IPS DF 19.7 (cell line): Measurements from ENCODE around the gene MCC.

Source experiments
- DNase-seq: peaks from one replicate; pipeline ENCODE4 v3.0.0-alpha.2; 2013; ENCODE audit warnings: low read depth, low spot score

MCC gene

DNA sequence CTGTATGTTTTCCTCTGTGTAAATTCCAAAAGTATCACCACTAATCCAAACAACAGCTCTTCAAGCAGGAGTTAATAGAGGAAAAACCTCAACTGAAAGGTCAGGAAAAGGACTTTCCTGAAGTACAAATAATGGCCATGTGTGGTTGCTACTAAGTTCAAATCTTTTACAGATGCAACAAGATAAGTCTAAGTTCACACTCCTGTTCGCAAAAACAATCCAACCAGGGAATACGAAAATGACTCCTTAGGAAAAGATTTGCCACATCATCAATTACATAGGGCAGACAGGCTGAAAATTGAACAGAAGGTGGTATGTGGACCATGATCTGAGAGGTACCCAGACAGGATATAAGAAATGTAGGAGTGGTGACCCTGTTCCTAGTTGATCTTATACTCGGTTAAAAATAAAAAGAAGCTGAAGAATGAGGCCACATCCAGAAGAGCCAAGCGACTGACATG is 263.6 kb downstream of the MCC start:
- no peak for DNase-seq

DNA sequence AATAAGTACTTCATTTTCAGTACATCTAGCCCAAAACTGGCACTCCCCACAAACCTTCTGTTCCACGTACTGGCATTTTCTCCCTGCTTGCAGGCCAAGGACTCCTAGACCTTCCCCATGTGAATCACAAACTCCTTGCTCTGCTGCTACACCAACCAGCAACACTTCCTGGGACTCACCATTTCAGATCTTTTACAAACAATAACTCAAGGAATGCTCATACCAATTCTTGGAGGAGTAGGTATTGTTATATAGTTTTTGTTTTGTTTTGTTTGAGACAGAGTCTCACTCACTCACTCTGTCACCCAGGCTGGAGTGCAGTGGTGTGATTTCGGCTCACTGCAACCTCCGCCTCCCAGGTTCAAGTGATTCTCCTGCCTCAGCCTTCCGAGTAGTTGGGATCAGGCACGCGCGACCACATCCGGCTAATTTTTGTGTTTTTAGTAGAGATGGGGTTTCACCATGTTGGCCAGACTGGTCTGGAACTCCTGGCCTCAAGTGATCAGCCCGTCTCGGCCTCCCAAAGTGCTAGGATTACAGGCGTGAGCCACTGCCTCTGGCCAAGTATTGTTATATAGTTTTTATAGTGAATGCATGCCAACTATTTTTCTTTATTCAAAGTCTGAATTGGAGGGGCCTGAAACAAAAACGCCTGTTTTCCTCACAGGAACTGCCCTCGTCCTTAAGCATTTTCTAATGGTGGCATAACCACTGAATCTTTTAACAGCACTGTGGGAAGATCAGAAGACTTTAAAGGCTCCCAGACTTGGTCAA is 264.2 kb downstream of the MCC start:
- no peak for DNase-seq

DNA sequence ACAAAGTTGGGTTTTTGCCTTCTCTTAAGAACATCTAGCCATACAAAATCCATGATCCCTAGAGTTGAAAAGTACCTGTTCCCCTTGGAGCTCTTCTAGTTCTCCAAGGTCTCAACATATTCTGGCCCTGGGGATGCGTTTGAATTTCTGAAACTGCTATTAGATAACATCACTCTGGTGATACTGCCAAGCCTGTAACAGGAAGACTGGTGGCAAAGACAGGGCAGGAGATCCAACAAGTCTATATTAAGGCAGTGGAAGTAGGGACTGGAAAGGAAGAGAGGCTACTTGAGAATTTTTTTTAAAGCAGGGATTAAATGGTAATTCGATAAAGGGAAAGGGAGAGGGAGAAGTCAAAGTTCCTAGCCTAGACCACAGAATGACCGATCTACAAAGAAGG is 264.9 kb downstream of the MCC start:
- DNase-seq: no peak

DNA sequence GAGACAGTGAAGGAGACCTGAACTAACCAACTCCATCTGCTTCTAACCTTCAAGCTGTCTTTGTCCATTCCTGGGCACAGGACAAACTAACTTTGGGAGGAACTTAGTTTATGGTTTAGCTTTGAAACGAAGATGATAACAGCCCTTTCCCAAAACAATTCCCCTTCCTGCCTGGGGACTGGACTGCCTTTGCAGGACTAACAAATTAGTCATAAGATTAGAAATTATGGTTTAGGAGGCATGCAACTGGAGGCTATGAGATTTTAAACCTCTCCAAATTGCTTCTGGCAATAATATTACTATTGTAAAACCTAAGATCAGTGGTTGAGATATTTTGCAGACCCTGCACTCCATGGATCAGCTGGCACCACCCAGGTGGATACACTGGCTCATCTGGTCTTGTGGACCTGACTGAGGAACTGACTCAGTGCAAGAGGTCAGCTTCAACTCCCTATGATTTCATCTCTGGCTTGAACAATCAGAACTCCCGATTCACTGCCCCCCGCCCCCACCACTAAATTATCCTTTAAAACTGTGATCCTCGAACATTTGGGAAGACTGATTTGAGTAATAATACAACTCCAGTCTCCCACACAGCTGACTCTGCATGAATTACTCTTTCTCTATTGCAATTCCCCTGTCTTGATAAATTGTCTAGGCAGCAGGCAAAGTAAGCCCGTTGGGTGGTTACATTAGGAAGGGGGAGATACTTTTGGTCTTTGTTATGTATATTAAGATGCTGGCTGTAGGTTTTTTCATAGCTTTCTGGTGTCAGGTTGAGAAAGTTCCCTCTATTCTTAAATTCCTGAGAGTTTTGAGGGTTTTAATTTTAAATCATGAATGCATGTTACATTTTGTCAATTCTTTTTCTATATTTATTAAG is 266.7 kb downstream of the MCC start:
- DNase-seq: no peak

DNA sequence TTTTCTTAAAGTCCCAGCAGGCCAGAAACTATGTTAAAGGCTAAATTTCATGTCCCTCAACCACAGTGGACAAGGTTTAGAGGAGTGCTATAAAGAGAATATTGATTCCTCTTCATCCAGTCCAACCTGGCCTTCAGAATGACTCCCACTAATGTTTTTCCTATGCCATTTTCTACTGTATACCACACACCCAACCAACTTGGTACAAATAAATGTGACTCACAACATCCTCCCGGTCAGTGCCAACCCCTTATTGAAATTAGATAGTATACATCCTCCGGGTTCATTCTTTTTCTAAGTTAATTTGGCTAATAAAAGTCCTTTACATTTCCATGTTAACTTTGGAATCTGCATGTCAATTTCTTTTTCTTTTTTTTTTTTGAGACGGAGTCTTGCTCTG is 268.6 kb downstream of the MCC start:
- no peak for DNase-seq

DNA sequence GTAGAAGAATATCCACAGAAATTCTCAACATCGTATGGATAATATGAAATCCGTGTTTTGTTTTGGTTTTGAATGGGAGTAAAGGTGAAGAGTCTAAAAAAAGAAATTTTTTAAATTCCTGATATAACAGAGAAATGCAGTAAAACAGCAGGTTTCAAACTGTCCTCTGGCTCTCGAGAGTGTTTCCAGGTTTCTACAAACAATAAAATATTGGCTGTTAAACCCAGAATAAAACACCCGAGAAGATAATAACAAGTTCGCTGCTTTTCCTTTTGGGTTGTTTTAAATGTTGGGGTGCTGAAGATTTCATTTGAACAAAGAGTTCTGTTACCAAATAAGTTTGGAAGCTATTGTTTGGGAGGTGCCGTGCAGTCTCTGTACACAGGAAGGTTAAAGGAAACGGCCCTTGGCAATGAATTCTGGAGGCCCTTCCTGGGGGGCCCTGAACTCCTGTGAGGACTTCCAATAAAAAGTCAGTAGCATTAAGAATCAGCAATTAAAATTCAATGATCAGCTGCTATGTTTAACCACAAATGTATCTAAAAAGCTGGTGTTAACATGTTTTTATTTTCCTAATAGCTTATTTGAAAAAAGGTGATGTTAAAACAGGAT is 269.2 kb downstream of the MCC start:
- DNase-seq: no peak

DNA sequence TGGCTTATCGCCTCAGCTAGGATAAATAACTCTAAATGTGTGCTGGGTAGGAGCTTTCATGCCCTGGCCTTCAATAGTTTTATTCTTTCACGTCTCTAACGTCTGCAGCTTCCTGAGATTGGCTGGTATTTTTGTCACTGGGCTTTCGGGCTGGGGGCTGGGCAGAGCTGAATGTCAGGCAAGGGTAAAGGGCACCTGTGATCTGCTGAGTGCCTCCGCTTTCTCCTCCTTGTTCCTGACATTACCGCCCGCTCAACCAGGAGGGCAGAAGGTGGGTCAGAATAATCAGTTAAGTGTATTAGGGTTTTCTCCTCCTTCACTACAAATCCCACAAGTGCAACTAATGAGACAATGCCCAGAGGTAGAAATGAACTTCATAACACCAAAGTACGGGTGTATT is 270.1 kb downstream of the MCC start:
- no peak for DNase-seq

DNA sequence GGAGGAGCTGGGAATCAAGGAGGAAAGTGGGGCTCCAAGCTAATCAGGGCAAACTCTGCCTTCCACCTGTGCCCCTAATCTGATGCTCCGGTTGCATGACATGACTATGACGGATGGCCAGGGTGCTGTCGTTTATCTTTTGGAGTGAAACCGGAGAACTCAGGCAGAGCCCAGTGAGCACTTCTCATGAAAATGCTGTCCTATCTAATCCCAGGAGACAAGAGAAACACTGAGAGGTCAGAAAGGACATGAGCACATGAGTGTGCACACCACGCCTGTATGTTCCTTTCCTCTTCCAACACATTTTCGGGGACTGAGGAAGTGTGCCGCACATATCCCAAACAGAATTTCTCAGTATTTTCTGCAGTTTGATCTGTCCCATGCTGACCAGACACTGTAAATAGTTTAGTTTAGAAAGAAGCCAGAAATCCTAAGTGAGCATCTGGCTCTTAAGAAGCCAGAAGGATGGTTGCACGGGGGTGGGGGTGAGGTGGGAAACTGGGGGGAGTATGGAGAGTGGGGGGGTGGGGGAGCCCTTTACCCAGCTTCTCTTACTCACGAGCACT is 270.6 kb downstream of the MCC start:
- DNase-seq: no peak

DNA sequence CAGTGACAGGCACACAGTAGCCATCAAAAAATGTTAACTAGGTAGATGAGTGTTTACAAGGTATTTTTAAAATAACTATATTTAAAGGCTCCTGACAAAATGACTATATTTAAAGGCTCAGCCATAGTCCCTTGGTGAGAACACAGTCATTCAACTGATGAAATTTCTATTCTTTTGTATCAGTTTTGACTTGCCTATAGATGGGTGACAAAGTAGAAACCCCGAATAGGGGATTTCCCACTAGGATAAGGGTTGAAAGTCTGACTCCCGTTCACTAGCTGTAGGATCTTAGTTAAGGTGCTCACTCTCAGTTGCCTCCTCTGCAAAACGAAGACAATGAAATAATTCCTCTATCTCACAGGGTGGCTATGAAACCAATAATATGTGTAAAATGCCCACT is 271.7 kb downstream of the MCC start:
- DNase-seq: no peak

DNA sequence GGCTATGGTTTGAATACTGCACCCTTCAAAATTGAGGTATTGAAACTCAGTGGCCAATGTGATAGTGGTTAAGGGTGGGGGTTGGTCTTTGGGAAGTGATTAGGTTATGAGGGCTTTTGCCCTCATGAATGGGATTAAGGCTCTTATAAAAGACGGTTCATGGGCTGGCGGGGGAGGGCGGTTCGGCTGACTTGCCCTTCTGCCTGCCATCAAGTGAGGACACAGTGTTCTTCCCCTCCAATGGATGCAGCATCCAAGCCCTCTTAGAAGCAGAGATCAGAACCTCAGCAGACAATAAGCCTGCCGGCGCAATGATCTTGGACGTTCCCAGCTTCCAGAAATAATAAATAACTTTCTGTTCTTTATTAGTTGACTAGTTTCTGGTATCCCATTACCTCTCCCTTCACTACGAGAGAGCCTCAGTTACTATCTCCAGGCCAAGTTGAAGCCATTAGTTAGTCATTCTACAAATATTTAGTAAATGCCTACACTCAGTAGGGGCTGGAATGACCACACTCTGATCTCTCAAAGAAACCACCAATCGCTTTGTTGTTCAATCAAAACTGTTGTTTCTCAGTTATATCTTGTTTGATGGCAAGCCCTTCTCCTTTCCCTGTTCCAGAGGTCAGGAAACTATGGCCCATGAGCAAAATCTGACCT is 272.7 kb downstream of the MCC start:
- no peak for DNase-seq

DNA sequence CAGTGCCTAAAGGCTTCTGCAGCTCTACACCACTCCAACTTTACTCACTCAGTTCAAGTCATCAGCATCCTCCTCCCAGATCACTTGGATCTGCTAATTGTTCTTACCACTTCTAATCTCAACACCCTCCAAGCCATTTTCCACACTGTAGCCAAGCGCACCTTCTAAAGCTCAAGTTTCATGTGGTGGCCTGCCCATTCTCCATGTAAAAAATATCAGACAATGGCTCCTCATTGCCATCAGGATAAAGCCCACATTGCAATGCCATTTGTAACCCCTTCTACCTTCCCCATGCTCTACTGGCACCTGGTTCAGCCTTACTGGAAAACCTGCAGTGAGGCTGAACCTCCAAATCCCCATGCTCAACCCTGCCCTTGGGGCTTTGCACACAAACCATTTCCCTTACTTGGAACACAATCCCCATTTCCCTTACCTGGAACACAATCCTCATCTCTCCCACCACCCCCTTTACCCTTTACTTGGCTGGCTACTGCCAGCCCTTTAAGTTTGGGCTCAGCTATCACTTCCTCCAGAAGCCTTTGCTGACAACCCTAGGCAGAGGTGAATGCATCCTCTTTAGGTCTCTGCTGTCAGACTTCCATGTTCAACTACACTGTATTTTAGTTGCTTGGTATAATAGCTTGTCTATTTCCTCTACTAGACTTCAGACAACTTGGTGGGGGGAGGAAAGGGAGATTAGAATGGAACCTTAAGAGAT is 273.5 kb downstream of the MCC start:
- no peak for DNase-seq

DNA sequence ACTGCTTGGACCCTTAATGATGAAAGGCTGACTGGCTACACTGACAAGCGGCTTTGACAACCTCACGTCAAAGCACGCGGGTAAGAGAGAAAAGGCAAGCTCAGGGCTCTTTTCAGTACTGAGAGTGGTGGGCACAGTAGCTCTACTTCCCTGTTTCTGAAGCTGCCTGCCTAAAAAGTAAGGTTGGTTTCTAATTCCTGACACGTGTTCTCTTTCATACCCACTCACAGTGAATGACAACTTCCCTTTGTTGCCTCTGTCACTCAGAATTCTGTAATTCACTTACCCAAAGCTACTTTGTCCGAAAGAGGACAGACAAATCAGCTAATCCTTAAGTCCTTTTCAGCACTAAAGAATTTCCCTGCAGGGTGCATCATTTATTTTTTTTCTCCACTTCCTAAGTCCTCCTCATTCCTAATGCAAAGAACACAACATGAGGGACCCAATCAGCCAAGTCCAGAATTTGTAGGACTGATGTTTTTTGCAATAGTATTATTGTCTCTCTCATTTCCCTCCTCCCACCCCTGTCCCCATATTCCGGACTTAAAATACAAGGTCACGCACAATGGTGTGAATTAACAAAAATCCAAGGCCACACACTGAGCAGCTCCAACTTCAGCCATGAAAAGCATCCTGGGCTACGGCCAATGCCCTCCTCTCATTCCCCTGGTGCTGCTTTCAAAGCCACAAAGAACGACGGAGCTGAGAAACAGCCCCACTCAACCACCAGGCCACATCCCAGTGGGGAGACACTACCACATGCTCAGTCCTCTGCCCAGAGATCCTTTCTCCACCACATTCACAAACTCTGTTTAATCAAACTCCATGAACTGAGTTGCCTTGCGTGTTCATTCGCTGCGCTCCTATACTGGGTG is 274.5 kb downstream of the MCC start:
- no peak for DNase-seq

DNA sequence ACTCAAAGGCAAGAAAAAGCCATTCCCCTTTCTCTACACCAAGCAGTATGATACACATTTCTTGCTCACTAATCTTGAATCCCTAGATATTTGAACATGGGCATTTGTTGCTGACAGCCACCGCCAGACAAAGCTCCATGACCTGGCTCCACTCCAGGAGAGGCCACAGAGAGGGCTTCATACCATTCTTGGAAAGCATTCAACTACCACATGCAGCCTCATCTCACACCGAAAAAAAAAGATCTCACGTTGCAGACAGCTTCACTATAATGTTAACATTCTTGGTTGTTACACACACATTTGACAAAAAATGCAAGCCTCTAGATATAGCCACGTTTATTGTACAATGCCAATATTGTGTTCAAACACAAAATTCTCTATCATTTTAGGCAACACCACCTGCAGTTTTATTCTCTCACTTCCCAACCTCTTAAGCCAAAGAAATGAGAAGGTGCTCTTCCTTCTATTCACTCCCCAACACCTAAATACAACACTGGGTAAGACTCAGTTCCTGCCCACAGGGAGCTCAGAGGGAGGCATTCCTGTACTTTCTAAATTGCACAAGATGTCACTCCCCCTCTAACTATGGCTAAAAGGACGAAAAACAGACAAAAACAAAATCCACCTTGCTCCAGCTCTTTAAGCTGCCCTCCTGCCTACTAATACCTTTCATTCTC is 275.9 kb downstream of the MCC start:
- DNase-seq: no peak

DNA sequence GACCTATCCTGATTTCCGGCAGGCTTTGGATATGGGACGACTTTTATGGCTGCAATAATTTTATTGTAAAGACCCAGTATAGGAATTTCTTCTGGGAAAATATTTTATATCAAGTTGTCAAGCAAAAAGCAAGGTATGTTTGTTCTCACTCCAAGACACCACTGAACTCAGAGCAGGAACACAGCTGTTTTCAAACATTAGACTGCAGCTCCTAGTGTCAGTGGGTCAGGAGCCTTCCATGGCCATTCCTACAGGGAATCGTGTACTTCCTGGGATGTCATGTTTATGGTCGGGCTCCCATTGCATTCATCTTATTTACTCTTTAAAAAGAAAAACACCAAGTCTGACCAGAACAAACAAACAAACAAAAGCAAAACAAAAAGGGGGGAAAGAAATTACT is 278.8 kb downstream of the MCC start:
- DNase-seq: no peak

DNA sequence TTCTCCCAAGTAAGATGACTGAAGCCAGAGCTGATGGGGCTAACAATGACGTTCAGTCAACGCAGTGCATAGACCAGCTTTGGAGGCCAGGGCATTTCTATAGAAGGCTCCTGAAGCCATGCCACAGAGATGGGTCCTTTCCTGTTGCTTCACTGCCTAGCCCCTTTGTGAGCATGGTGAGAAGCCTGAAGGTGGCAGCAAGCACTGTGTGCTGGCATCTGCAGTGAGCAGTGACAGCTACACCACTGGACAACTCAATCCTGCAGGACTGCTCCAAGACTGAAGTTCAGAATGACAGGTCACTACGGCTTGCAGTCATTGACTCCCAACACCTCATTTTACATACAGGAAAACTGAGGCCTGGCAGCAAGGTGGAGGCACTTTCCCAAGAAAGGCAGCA is 282.4 kb downstream of the MCC start:
- no peak for DNase-seq

DNA sequence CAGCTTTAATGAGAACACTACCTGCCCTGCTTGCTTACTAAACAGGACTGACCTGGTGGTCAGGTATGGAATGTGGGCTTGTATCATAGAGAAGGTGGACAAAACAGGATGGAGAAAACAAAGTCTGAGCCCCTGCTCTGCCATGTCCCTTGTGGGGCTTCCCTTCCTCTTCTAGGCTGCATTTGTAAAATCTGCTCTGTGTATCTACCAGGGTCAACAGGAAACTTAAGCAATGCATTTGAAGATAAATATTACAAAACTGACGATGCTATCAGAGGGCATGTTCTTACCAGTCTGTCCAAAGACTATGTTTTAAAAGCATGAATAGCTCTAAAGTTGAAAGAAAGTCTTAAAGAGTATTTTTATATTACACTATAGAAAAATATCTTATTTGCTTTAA is 282.9 kb downstream of the MCC start:
- DNase-seq: no peak

DNA sequence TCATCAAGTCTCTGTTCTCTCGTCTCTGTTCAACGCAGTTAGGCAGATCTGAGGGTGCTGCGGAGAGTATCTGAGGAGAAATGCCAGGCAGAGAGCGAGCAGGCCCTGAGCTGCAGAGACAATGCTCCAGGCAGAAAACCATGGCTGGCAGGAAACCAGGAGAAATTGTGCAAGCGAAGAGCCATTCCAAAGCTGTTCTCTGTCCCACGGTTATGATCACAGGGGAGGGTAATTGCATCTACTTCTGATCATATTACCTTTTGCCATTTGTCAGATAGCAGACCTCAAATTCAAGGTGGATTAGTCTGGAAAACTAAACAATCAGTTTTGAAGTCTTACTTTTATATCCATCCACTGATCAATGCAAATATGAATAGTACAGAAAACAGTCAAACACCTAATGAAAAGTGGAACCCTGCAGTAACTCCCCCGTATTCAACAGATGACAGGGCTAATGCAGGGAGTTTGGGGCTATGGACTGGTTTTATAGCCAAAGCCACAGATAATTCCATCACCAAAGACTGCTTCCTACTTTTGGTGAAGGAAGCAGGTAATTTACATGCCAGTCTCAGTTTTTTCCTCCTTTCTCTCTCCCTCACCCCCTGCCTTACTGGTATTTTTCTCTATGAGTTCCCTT is 283.6 kb downstream of the MCC start:
- DNase-seq: no peak

DNA sequence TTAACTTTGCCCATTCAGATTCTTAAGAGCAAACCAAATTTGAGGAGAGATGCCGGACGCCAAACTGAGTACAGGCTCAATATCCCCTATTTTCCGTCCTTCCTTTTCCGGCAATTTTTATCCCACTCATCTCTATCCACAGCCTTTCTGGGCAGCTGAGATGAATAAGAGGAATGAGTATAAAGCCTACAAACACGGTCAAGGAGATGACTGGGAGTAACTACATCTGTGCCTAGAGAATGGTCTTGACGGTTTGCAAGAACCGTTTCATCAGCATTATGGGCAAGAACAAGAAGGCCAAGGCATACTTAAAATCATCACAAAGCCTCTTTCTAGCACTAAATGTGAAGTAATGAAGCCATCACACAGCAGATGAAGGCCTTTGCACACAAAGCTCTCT is 284.3 kb downstream of the MCC start:
- DNase-seq: no peak
